ENCODE results near the gene ATG16L1.

The ATG16L1 gene

GRCh38 chr2:233256048-233256447 is 4.6 kb downstream of the ATG16L1 start:
- H3K79me2 ChIP-seq (ENCODE audit: low read length), result peaks cover 54% of the 10 kb centered on the region
- H3K4me2 ChIP-seq (ENCODE audit: low read length), result no peak overlapping the region
- H3K36me3 ChIP-seq (replicated peaks; ENCODE audit: low read depth, low read length), result peaks cover 12% of the 10 kb centered on the region
- H3K4me1 ChIP-seq (ENCODE audit: low read length), result peaks cover 15% of the 10 kb centered on the region
- H3K27me3 ChIP-seq (ENCODE audit: low read depth, low read length), result no peaks in the 10 kb centered on the region
- TF ChIP-seq CTCF (IDR thresholded peaks at IDR 0.05; ENCODE audit: low read depth, low read length) (no peak), EZH2phosphoT487 (IDR thresholded peaks at IDR 0.05; ENCODE audit: low read depth) (no peak)
- no peak overlapping the region for H2AFZ ChIP-seq (ENCODE audit: low read depth, low read length)
- H3K4me3 ChIP-seq (ENCODE audit: low read length), result no peak overlapping the region
- no peaks in the 10 kb centered on the region for H3K9me3 ChIP-seq (ENCODE audit: insufficient read depth, low read length)
- no peak overlapping the region; the same call in 1 of the 2 replicates for H3K27ac ChIP-seq (ENCODE audit: low read length)
- no peaks in the 10 kb centered on the region for H4K20me1 ChIP-seq (ENCODE audit: insufficient read depth, low read length)
- H3K9ac ChIP-seq (ENCODE audit: low read length), result no peak overlapping the region

- no peak overlapping the region for H3K9ac ChIP-seq (ENCODE audit: low read length)
- H3K4me1 ChIP-seq (ENCODE audit: low read length), result peaks cover 6% of the 10 kb centered on the region; the same call in 1 of the 2 replicates
- no peak overlapping the region for H3K27ac ChIP-seq (ENCODE audit: low read length)
- peaks cover 37% of the 10 kb centered on the region for H3K79me2 ChIP-seq (ENCODE audit: low read length)
- no peak overlapping the region for H3K4me2 ChIP-seq (ENCODE audit: low read length)
- H3K4me3 ChIP-seq (ENCODE audit: low read length), result no peak overlapping the region
- H4K20me1 ChIP-seq (ENCODE audit: insufficient read depth, low read length), result no peaks in the 10 kb centered on the region
- no peak overlapping the region for H2AFZ ChIP-seq (ENCODE audit: low read depth, low read length)
- no peaks in the 10 kb centered on the region for H3K9me3 ChIP-seq (ENCODE audit: insufficient read depth, low read length)
- H3K27me3 ChIP-seq (ENCODE audit: low read depth, low read length), result no peaks in the 10 kb centered on the region
- no peak for TF ChIP-seq CTCF (IDR thresholded peaks at IDR 0.05; ENCODE audit: low read depth, low read length)
- no peak for TF ChIP-seq EZH2phosphoT487 (IDR thresholded peaks at IDR 0.05; ENCODE audit: low read depth)
- peaks cover 15% of the 10 kb centered on the region for H3K36me3 ChIP-seq (replicated peaks; ENCODE audit: low read depth, low read length)
Measured at GRCh38 chr2:233258211-233258610, 6.7 kb downstream of the ATG16L1 start.

GRCh38 chr2:233259730-233260129 is 8.3 kb downstream of the ATG16L1 start:
- Histone ChIP-seq H3K4me1 (ENCODE audit: low read length) (peaks cover 6% of the 10 kb centered on the region; the same call in 1 of the 2 replicates), H3K27ac (ENCODE audit: low read length) (no peak overlapping the region), H3K4me2 (ENCODE audit: low read length) (no peak overlapping the region), H3K79me2 (ENCODE audit: low read length) (peaks cover 21% of the 10 kb centered on the region), H3K9me3 (ENCODE audit: insufficient read depth, low read length) (no peaks in the 10 kb centered on the region), H3K27me3 (ENCODE audit: low read depth, low read length) (no peaks in the 10 kb centered on the region), H3K36me3 (replicated peaks; ENCODE audit: low read depth, low read length) (peaks cover 18% of the 10 kb centered on the region), H3K4me3 (ENCODE audit: low read length) (no peak overlapping the region), H4K20me1 (ENCODE audit: insufficient read depth, low read length) (no peaks in the 10 kb centered on the region), H3K9ac (ENCODE audit: low read length) (no peak overlapping the region), H2AFZ (ENCODE audit: low read depth, low read length) (no peak overlapping the region)
- no peak for TF ChIP-seq CTCF (IDR thresholded peaks at IDR 0.05; ENCODE audit: low read depth, low read length)
- no peak for TF ChIP-seq EZH2phosphoT487 (IDR thresholded peaks at IDR 0.05; ENCODE audit: low read depth)

GRCh38 chr2:233260661-233261060 is 9.2 kb downstream of the ATG16L1 start:
- Histone ChIP-seq H3K79me2 (ENCODE audit: low read length) (peaks cover 13% of the 10 kb centered on the region), H3K4me3 (ENCODE audit: low read length) (no peak overlapping the region), H2AFZ (ENCODE audit: low read depth, low read length) (no peak overlapping the region), H3K27me3 (ENCODE audit: low read depth, low read length) (no peaks in the 10 kb centered on the region), H3K9me3 (ENCODE audit: insufficient read depth, low read length) (no peaks in the 10 kb centered on the region), H3K27ac (ENCODE audit: low read length) (no peak overlapping the region), H3K36me3 (replicated peaks; ENCODE audit: low read depth, low read length) (peaks cover 22% of the 10 kb centered on the region), H3K4me1 (ENCODE audit: low read length) (peaks cover 5% of the 10 kb centered on the region; the same call in 1 of the 2 replicates), H3K9ac (ENCODE audit: low read length) (no peak overlapping the region), H3K4me2 (ENCODE audit: low read length) (no peak overlapping the region), H4K20me1 (ENCODE audit: insufficient read depth, low read length) (no peaks in the 10 kb centered on the region)
- TF ChIP-seq CTCF (IDR thresholded peaks at IDR 0.05; ENCODE audit: low read depth, low read length) (no peak), EZH2phosphoT487 (IDR thresholded peaks at IDR 0.05; ENCODE audit: low read depth) (no peak)

All from OCI-LY3 (cell line).